Endothelial cell of hepatic sinusoid (primary cell): ENCODE data around the gene CELF1.
"Not testable (repeated sequence)": the region's sequence is repeated elsewhere in the genome, so short reads cannot be mapped to it uniquely, and the experiment has no call there.

Source experiments
- in situ Hi-C: cut with HindIII; loops from 2 replicates; pipeline ENCODE4 v1.10.0; 2017; ENCODE audit warnings: low sequenced_read_pairs

Gene CELF1

GRCh38 chr11:47545298-47545697 lies 7.6 kb downstream of the CELF1 start:
- in situ Hi-C loops = no loop called here

- in situ Hi-C loops = loop anchor here (5.0 kb wide), 1 partner anchor 36 kb away; the partner anchor contains the start of genes KBTBD4 and NDUFS3
Observed at GRCh38 chr11:47541070-47541469, 11.9 kb downstream of the CELF1 start.

GRCh38 chr11:47539681-47540039 lies 13.3 kb downstream of the CELF1 start:
- in situ Hi-C loops = loop anchor here (5.0 kb wide), 1 partner anchor 38 kb away; the partner anchor contains the start of genes KBTBD4 and NDUFS3

- in situ Hi-C loops = no loop called here
Observed at GRCh38 chr11:47538741-47539565, 14.0 kb downstream of the CELF1 start.

GRCh38 chr11:47536915-47537314 lies 16.0 kb downstream of the CELF1 start:
- in situ Hi-C loops = no loop called here

- in situ Hi-C loops = no loop called here
Observed at GRCh38 chr11:47534704-47535251, 18.2 kb downstream of the CELF1 start.

GRCh38 chr11:47533690-47534151 lies 19.2 kb downstream of the CELF1 start:
- in situ Hi-C loops = no loop called here

GRCh38 chr11:47532597-47533213 lies 20.2 kb downstream of the CELF1 start:
- in situ Hi-C loops = no loop called here

GRCh38 chr11:47531666-47532065 lies 21.3 kb downstream of the CELF1 start:
- in situ Hi-C loops = no loop called here

- in situ Hi-C loops = not testable (repeated sequence)
Observed at GRCh38 chr11:47530721-47531120, 22.2 kb downstream of the CELF1 start.

- in situ Hi-C loops = no loop called here
Observed at GRCh38 chr11:47529951-47530350, 23.0 kb downstream of the CELF1 start.

- in situ Hi-C loops = no loop called here
Observed at GRCh38 chr11:47527186-47527585, 25.7 kb downstream of the CELF1 start.

- in situ Hi-C loops = not testable (repeated sequence)
Observed at GRCh38 chr11:47526032-47526431, 26.9 kb downstream of the CELF1 start.

- in situ Hi-C loops = no loop called here
Observed at GRCh38 chr11:47524291-47524874, 28.5 kb downstream of the CELF1 start.

GRCh38 chr11:47523490-47524225 lies 29.3 kb downstream of the CELF1 start:
- in situ Hi-C loops = no loop called here

- in situ Hi-C loops = no loop called here
Observed at GRCh38 chr11:47518212-47518964, 34.5 kb downstream of the CELF1 start.

GRCh38 chr11:47516984-47517853 lies 35.7 kb downstream of the CELF1 start:
- in situ Hi-C loops = no loop called here

GRCh38 chr11:47516155-47516554 lies 36.8 kb downstream of the CELF1 start:
- in situ Hi-C loops = no loop called here
